HFF-Myc (cell line): ENCODE measurements around the gene FAM237B.
A peak's percentile ranks its signal among the peaks of the same experiment; 100 is the strongest.
"Not testable (repeated sequence)": the region's sequence is repeated elsewhere in the genome, so short reads cannot be mapped to it uniquely, and the experiment has no call there.

Experiments used
- DNase-seq: peaks from one replicate; pipeline ENCODE4 v3.0.0-alpha.2; 2011; ENCODE audit warnings: low read depth; ENCODE audit errors: extremely low read depth
- H3K4me3 ChIP-seq: replicated peaks from 2 replicates; pipeline ENCODE4 v1.5.1; 2011; ENCODE audit warnings: low read depth, mild to moderate bottlenecking, control low read depth, low read length
- CTCF ChIP-seq: IDR thresholded peaks from 2 replicates; pipeline ENCODE4 v1.5.1; 2012; ENCODE audit warnings: mild to moderate bottlenecking, low read depth, low read length, control low read depth; ENCODE audit errors: missing control alignments

Gene FAM237B

GRCh38 chr7:90320801-90321494 lies at the start of gene FAM237B:
Gene FAM237B, minus strand, starts transcription at chr7:90321304. Its CDS starts 1,556 bp downstream, at chr7:90319748.
- H3K4me3 ChIP-seq = peak within 1 kb of the TSS; percentile 31
- TF ChIP-seq CTCF = no peak
- DNase-seq = no peak

- no peak overlapping the region for H3K4me3 ChIP-seq
- no peak for DNase-seq
- no peak for TF ChIP-seq CTCF
Measured at GRCh38 chr7:90351987-90352386, 30.9 kb upstream of the FAM237B start.

GRCh38 chr7:90350032-90350431 lies 28.9 kb upstream of the FAM237B start:
- not testable (repeated sequence) for DNase-seq, H3K4me3 ChIP-seq

GRCh38 chr7:90349305-90349704 lies 28.2 kb upstream of the FAM237B start:
- TF ChIP-seq CTCF = no peak
- no peak for DNase-seq
- no peak overlapping the region for H3K4me3 ChIP-seq

- TF ChIP-seq CTCF = no peak
- H3K4me3 ChIP-seq = peak overlapping the region; percentile 73
- DNase-seq = no peak
Measured at GRCh38 chr7:90347759-90348158, 26.7 kb upstream of the FAM237B start.

GRCh38 chr7:90346336-90347125 lies 25.4 kb upstream of the FAM237B start, which contains the start of gene GTPBP10:
Gene GTPBP10, plus strand, starts transcription at chr7:90346716. Its CDS starts 26 bp downstream, at chr7:90346742.
- H3K4me3 ChIP-seq = peak within 1 kb of the TSS; percentile 73
- peak; percentile 58 for TF ChIP-seq CTCF
- DNase-seq = peak; percentile 81

- no peak for DNase-seq
- TF ChIP-seq CTCF = no peak
- peak overlapping the region; percentile 73 for H3K4me3 ChIP-seq
Measured at GRCh38 chr7:90345595-90346335, 24.7 kb upstream of the FAM237B start.
